ENCODE results near the gene B4GALT5.
"Not testable (repeated sequence)": the region's sequence is repeated elsewhere in the genome, so short reads cannot be mapped to it uniquely, and the experiment has no call there.

The B4GALT5 gene

DNA sequence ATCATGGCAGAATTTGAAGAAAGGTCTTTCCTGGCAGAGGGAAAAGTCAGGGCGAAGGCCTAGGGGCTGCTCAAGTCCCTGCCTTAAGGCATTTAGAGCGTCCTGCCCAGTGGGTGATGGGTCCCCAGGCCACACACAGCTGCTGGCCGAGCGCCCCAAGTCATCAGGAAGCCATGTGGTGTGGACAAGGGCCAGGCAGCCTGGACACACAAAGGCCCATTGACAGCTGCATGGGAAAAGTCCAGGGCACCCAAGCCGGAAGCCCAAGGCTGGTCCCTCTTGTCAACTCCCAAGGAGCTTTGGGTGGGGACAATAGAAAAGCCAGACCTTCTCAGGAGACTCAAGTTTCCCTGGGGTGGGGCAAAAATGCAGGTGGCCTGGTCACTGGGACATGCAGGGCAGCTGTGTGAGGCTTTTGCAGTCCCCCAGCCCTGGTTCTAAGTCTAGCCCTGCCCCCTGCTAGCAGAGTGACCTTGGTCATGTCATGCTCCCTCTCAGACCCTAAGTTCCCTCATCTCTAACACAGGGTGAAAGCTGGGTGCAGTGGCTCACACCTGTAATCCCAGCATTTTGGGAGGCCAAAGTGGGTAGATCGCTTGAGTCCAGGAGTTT is 101.4 kb downstream of the B4GALT5 start:
- in situ Hi-C loops (cut with HindIII; ENCODE audit: low sequenced_read_pairs): no loop called here

GRCh38 chr20:49611539-49612126 is 102.0 kb downstream of the B4GALT5 start:
- in situ Hi-C loops (cut with HindIII; ENCODE audit: low sequenced_read_pairs): not testable (repeated sequence)

DNA sequence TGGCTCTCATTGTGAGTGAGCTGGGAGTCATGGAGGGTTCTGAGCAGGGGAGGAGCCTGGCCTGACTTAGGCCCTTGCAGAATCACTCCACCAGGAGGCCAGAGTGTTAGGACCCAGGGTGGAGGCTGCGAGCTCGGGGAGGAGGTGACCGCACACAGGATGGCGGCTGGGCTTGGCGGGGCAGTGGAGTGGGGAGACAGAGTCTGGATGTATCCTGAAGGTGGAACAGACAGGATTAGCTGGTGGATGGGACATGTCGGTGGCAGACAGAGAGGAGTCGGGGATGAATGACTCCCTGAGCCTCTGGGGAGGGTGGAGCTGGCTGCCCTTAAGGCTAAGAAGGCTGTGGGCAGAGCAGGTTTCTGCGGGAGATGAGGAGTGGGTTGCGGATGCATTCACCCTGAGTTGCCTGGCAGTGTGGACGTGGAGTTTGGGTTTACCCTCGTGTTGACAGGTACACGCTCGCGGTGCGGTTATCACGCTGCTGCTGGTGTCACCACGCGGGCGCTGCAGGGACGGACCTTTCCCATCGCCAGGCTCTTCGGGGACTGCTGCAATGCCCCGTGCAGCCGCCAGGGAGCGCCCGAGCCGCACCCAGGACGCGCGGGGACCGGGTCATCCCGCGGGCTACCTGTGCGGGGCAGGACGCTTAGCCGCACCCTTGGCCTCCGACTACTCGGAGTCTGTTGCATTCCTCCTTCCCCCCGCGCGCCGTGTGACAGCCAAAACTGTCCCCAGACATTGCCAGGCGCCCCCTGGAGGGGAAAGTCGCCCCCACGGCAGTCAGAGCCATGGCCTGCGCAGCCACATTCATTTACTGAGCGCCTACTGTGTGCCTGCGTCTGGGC is 102.8 kb downstream of the B4GALT5 start:
- in situ Hi-C loops (cut with HindIII; ENCODE audit: low sequenced_read_pairs): no loop called here

DNA sequence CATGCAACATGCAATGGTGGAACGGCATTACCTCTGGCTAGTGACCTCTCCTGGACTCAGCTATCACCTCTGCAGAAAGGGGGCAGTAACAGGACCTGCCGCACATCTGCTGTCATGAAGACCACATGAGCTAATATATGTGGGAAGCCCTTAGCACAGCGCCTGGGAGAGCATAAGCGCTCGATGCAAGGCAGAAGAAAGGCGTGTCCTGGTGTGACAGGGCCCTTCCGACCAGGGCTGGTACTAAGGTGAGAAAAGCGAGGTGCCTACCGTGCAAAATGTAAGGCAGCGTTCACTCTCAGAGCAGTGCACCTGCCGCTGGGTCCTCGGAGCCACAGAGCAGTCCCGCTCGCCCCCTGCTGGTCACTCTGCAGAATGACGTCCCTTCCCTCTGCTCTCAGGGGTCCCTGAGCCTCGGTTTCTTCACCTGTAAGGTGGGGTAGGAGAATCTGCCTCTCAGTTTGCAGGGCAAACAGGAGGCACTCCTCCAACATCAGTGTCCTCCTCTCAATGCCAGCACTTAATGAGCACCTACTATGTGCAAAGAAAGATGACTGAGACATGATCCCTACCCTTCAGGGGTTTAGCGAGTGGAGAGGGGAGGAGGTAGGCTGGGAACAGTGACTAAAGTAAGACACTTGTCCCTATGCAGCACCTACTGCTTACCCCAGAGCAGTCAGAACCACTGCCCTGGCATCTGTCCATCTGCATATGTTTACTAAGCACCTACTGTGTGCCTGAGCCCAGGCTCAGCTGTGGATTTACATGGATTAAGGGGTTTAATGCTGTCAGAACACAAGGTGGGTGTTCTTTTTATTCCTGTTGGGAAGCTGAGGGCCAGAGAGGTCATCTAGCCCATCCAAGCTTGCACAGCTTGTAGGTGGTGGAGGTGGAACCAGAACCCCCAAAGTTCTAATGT is 104.7 kb downstream of the B4GALT5 start:
- in situ Hi-C loops (cut with HindIII; ENCODE audit: low sequenced_read_pairs): no loop called here

DNA sequence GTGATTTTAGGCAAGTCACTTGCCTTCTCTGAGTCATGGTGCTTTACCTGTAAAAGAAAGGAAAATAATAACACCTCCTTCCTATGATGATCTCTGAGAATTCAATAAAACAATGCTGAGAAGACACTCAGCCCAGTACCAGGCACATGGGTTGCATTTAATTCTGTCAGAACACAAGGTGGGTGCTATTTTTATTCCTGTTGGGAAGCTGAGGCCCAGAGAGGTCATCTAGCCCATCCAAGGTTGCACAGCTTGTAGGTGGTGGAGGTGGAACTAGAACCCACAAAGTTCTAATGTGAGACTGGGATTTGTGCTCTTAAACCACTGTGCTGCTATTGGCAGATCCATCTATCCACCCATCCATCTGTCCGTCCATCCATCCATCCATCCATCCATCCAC is 106.1 kb downstream of the B4GALT5 start:
- in situ Hi-C loops (cut with HindIII; ENCODE audit: low sequenced_read_pairs): no loop called here

DNA sequence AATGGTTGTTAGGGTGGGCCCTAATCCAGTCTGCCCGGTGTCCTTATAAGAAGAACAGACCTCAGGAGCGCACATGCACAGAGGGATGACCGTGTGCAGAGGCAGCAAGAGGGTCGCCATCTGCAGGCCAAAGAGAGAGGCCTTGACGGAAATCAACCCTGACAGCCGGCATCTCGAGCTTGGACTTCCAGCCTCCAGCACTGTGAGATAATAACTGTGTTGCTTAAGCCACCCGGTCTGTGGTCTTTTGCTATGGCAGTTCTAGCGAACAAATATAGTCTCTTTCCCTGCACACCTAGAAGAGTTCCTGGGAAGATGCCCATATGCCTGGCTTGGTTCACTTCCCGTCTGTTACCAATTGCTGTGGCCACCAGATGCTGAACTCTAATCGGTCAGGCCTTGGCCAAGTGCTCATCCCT is 110.5 kb downstream of the B4GALT5 start:
- in situ Hi-C loops (cut with HindIII; ENCODE audit: low sequenced_read_pairs): no loop called here

GRCh38 chr20:49602345-49603208 is 111.1 kb downstream of the B4GALT5 start:
- in situ Hi-C loops (cut with HindIII; ENCODE audit: low sequenced_read_pairs): no loop called here

DNA sequence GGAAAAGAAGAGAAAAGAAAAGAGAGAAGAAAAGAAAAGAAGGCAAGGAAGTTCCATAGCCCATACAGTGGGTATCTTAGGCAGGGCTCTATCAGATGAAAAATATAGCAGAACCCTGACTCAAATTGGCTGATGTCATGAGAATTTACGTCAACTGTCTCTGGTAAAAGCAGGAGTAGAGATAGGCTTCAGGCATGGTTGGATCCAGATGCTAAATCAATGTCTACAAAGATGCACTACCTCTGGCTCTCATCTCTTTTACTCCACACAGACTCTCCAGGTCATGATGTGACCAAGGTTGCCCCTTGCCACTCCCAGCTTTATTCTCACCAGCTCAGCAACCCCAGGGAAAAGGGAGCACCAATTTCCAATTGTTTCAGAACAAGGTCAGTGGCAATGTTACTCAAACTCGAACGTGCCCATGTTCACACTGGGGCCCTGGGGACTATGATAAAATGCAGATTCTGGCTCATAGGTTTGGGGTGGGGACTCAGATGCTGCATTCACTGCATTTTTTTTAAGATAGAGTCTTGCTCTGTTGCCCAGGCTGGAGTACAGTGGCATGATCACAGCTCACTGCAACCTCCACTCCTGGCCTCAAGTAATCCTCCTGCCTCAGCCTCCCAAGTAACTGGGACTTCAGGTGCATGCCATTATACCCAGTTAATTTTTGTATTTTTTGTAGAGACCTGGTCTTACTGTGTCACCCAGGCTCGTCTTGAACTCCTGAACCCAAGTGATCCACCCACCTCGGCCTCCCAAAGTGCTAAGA is 112.3 kb downstream of the B4GALT5 start:
- in situ Hi-C loops (cut with HindIII; ENCODE audit: low sequenced_read_pairs): no loop called here

GRCh38 chr20:49599746-49600113 is 113.9 kb downstream of the B4GALT5 start:
- in situ Hi-C loops (cut with HindIII; ENCODE audit: low sequenced_read_pairs): no loop called here

GRCh38 chr20:49597825-49598395 is 115.8 kb downstream of the B4GALT5 start:
- in situ Hi-C loops (cut with HindIII; ENCODE audit: low sequenced_read_pairs): no loop called here

DNA sequence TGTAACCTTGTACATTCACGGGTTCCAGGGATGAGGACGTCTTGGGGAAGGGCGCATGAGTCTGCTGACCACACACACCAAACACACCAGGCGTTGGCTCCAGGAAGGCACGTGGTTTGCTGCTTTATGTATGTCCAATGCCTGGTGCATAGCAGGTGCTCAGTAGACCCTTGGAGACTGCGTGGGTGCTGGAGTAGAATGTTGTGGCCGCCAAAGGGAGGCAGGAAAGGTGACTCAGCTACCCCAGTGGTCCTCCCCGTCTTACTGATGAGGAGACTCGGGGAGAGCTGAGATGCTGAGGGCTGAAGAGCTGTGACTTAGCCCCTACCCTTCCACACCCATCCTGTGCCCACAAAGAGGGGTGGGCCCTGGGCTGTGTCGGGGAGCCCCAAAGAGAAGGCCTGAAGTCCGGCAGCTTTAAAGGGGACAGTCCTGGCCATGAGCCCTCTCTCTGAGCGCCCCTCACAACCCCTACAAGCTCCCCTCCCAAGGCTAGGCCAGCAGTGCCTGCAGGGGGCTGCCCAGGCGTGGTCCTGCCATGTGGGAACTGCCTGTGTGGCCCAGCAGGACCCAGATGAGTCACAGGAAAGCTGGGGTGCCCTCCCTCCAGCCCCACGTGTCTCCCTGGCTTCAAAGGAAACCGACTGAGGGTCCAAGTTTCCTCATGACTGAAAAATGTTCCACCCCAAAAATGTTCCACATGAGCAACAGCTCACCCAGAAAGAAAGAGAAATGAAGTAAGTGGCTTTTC is 117.7 kb downstream of the B4GALT5 start:
- in situ Hi-C loops (cut with HindIII; ENCODE audit: low sequenced_read_pairs): no loop called here

GRCh38 chr20:49595346-49595745 is 118.3 kb downstream of the B4GALT5 start:
- in situ Hi-C loops (cut with HindIII; ENCODE audit: low sequenced_read_pairs): no loop called here

DNA sequence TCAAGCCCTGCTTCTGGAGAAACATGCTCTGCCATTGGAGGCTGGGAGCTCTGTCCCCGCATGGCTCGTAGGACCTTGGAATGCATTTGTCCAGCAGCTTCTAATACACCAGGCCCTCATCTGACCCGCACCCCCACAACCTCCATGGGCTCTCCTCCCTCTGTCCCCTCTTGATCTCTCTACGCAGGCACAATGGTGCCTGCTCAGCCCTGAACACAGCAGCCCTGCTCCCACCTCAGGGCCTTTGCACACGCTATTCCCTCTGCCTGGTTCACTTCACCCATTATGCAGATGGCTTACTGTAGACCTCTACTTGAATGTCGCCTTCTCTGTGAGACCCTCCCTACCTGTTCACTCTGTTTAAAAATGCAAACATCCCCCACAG is 118.8 kb downstream of the B4GALT5 start:
- in situ Hi-C loops (cut with HindIII; ENCODE audit: low sequenced_read_pairs): no loop called here

- in situ Hi-C loops (cut with HindIII; ENCODE audit: low sequenced_read_pairs): no loop called here
These were observed 119.3 kb downstream of the B4GALT5 start for GRCh38 chr20:49594143-49594930.

DNA sequence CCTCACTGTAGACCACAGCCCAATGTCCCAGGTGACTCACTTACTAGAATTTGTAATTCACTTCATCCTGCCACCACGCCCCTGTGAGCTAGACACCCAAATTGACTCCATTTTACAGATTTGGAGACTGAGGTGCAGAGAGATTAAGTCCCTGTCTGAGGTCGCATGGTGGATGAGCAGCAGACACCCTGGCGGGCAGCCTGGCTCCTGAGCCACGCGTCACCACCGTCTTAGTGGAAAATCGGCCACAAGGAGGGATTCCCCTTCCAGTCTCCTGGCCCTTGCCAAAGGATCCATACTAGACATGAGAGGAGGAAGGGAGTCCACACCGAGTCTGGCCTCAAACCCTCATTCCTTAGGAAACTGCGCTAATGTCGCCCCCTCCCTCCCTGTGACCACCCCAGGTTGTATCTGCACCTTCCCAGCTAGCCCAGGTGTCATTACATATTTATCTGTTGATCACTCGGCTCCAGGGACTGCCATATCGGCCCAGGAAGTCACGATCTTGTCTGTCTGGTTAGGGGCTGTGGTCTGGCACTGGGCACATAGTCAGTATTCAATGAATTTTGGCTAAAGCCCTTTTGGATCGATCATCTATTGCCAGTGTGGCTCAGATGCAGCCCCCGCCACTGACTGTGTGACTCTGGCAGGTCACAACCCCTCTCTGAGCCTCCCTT is 120.1 kb downstream of the B4GALT5 start:
- in situ Hi-C loops (cut with HindIII; ENCODE audit: low sequenced_read_pairs): no loop called here

GRCh38 chr20:49592120-49592519 is 121.6 kb downstream of the B4GALT5 start:
- in situ Hi-C loops (cut with HindIII; ENCODE audit: low sequenced_read_pairs): no loop called here
